Measurements from ENCODE around the gene MGME1.

The MGME1 gene

GRCh38 chr20:17971300-17972013 lies 2.6 kb downstream of the MGME1 start:
- H3K4me3 ChIP-seq (replicated peaks in 1 of 2; ENCODE audit: low read depth in 2 of 2, low read length in 2 of 2), result peak overlapping the region; percentile 76 to 95
- no peak for TF ChIP-seq CTCF (IDR thresholded peaks at IDR 0.05; ENCODE audit: low read depth, low read length)
- peak; percentile 64 to 67 for DNase-seq (ENCODE audit: low read depth in 2 of 2)

GRCh38 chr20:17972121-17972520 lies 3.3 kb downstream of the MGME1 start:
- DNase-seq (ENCODE audit: low read depth in 2 of 2), result peak in 1 of 2 donors; percentile 58
- peak overlapping the region in 1 of 2 donors; percentile 76 for H3K4me3 ChIP-seq (replicated peaks in 1 of 2; ENCODE audit: low read depth in 2 of 2, low read length in 2 of 2)
- TF ChIP-seq CTCF (IDR thresholded peaks at IDR 0.05; ENCODE audit: low read depth, low read length), result no peak

- H3K4me3 ChIP-seq (replicated peaks in 1 of 2; ENCODE audit: low read depth in 2 of 2, low read length in 2 of 2), result no peak overlapping the region
- no peak for DNase-seq (ENCODE audit: low read depth in 2 of 2)
- TF ChIP-seq CTCF (IDR thresholded peaks at IDR 0.05; ENCODE audit: low read depth, low read length), result no peak
Observed at GRCh38 chr20:17976305-17976704, 7.5 kb downstream of the MGME1 start.

- DNase-seq (ENCODE audit: low read depth in 2 of 2), result no peak
- no peak for TF ChIP-seq CTCF (IDR thresholded peaks at IDR 0.05; ENCODE audit: low read depth, low read length)
- no peak overlapping the region for H3K4me3 ChIP-seq (replicated peaks in 1 of 2; ENCODE audit: low read depth in 2 of 2, low read length in 2 of 2)
Observed at GRCh38 chr20:17985388-17986018, 16.7 kb downstream of the MGME1 start.

- DNase-seq (ENCODE audit: low read depth in 2 of 2), result no peak
- no peak for TF ChIP-seq CTCF (IDR thresholded peaks at IDR 0.05; ENCODE audit: low read depth, low read length)
- H3K4me3 ChIP-seq (replicated peaks in 1 of 2; ENCODE audit: low read depth in 2 of 2, low read length in 2 of 2), result no peak overlapping the region
Observed at GRCh38 chr20:17987988-17988387, 19.2 kb downstream of the MGME1 start.

- no peak overlapping the region for H3K4me3 ChIP-seq (replicated peaks in 1 of 2; ENCODE audit: low read depth in 2 of 2, low read length in 2 of 2)
- TF ChIP-seq CTCF (IDR thresholded peaks at IDR 0.05; ENCODE audit: low read depth, low read length), result no peak
- no peak for DNase-seq (ENCODE audit: low read depth in 2 of 2)
Observed at GRCh38 chr20:17990278-17990972, 21.6 kb downstream of the MGME1 start.

Data from cardiac fibroblast (primary cell).